Mucosa of gallbladder (tissue), 1 donor: Measurements from ENCODE around the gene OSBPL5. TPM values are rescaled to one million over a fixed set of nuclear protein-coding genes. Genes with fewer than 3 reads are reported as not detected.

Experiments used
- DNase-seq: peaks from one replicate; pipeline ENCODE4 v3.0.0-alpha.2; 2020; ENCODE audit warnings: low spot score
- total RNA-seq: library from RNA; stranded (reverse); gene quantifications from one replicate; pipeline ENCODE4 v1.2.1, GENCODE V29; 2021
- donor health status: DM: no; HTN: no; CAD: no.

The OSBPL5 gene
- total RNA-seq, 1 donor from 2014 or later: 45.2 TPM

GRCh38 chr11:3134651-3135480 lies 30.2 kb downstream of the OSBPL5 start:
- no peak for DNase-seq

DNA sequence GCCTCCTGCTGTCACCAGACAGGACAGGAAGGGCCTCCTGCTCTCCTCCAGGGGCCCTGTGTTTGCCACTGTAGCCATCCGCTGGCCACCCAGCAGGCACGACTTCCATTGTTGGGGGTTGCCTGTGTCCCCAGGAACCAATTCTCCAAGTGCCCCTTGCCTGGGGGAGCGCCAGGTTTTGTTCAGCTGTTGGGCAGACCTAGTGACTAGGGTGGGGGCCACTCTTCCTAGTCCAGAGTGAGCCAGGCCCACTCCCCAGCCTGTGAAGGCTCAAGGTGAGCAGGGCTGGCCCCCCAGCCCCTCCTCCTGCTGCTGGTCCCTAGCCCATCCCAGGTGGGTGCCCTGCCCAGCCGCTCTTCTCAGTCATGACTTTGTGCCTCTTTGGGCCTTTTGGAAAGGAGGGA lies 30.9 kb downstream of the OSBPL5 start:
- DNase-seq: no peak

DNA sequence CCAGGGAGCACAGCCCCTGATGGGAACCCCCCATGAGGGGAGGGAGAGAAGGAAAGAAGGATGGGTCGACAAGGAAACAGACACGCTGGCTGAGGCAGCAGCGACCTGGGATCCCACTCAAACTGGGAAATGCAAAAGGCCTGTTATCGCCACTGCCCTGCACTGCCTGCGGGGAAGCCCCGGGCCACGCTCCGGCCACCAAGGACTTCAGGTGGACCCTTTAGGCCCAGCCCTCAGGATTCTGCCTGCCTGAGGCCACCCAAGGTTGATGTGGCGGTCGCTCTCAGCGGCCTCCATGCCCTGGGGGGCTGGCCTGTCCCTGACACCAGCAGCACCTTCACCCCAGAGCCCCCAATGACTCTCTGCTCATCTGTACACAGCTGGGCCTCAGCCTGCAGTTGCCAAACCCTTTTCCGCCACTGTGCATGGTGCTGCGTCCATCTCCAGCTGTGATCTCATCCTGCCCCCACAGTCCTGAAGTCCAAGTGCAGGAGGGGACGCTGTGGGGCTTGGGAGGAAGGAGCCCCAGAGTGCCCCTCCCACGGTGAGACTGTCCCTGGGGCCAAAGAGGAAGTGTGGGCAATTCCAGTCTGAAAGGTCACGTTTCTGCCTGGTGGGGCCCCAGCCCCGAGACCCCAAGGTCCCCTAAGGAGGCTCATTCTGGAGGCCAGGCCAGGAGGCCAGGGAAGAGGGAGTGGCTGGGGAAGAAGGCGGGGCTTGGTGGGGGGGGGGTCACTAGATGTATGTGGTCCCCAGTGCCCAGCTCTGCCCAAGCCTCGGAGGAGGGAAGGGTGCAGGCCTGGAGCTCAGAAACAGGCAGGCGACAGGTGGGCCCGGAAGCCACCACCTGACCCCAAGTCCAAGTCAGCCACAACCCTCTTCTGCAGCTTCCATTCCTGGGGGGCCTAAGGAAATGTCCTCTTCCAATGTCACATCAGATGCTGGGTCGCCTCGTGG lies 31.6 kb downstream of the OSBPL5 start:
- no peak for DNase-seq

GRCh38 chr11:3132831-3133260 lies 32.3 kb downstream of the OSBPL5 start:
- no peak for DNase-seq

DNA sequence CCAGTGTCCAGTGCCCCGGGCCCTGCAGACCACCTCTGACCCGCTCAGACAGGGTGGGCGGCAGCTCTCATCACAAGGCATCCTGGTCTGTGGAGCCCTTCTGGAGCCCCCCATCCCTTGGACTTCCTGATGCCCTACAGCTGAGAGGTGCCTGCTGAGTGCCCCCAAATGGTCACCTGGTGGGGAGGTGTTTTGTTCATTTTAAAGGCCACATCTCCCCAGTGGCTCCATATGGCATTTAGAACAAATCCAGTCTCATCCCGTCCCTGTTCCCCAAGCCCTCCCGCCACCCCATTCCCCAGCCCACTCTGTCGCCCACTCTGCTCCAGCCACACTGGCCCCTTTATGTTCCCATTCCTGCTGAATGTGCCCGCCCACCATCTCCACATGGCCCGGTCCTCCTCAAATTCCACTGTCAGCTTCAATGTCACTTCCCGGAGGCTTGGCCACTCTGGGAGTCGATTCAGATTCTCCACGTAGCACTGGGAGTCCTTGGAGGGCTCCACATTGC lies 32.8 kb downstream of the OSBPL5 start:
- no peak for DNase-seq

- no peak for DNase-seq
Measured at GRCh38 chr11:3131330-3131941, 33.7 kb downstream of the OSBPL5 start.

- no peak for DNase-seq
Measured at GRCh38 chr11:3130269-3131071, 34.6 kb downstream of the OSBPL5 start.

DNA sequence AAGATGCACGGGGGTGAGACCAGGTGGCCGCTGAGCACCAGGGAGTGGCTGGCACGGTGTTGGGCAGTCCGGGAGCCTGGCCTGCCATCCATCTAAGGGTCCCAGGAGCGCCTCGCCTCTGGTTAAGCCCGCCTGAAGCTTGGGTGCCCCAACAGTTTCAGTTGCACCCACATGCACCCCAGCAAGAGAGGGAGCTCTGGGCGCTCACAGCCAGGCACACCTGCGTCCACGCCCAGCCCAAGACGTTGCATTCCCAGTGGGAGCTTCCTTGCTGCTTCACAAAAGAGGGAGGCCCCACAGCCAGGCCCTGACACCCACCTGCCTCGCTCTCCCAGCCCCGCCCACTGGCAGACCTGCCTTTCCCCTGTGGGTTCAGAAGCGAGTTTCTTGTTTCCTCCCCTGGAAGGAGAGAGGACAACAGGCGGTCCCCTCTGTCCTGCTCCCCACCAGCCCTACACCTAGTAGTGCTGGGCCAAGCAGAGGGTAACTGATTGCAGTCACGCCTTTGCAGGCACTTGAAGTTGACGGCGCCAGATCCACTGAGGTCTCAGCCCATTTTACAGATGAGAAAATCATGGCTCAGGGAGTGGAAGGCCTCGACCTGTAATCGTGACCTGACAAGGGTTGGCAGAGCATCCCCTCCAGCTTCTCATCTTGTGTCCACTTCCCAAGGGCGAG lies 35.4 kb downstream of the OSBPL5 start:
- no peak for DNase-seq

- DNase-seq: no peak
Measured at GRCh38 chr11:3129181-3129590, 35.9 kb downstream of the OSBPL5 start.

DNA sequence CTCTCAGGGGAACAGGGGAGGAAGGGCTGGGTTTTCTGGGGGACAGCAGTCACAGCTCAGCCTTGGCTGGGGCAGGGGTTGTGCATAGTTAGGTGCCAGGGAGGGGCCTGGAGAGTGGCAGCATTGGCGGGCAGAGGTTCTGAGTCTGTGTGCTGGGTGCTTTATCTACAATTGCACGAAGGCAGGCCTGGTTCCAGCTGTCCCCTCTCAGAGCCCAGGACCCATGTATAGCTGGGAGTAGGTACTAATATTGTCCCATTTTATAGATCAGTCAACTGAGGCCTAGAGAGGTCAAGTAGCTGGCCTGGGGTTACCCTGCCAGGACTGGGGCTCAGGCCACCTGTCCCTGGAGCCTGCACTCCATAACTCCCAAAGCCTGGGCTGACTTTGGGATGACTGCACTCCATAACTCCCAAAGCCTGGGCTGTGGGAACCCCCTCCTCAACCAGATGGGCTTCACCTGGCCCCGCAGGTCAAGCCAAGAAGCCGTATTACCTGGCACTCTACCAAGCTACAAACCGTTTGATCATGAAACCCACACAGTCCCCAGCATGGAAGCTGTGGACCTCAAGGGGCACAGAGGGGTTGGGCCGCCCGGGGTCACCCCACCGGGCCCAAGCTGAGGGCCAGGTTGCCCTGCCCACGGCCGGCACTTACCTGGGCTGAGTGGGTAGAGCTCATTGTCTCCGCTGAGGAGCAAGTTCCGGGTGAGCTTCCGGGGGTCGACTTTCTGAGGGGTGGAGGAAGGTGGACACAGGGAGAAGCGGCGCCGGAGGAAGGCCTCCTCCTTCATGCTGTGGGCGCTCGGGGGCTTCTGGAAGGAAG lies 36.5 kb downstream of the OSBPL5 start:
- DNase-seq: no peak

DNA sequence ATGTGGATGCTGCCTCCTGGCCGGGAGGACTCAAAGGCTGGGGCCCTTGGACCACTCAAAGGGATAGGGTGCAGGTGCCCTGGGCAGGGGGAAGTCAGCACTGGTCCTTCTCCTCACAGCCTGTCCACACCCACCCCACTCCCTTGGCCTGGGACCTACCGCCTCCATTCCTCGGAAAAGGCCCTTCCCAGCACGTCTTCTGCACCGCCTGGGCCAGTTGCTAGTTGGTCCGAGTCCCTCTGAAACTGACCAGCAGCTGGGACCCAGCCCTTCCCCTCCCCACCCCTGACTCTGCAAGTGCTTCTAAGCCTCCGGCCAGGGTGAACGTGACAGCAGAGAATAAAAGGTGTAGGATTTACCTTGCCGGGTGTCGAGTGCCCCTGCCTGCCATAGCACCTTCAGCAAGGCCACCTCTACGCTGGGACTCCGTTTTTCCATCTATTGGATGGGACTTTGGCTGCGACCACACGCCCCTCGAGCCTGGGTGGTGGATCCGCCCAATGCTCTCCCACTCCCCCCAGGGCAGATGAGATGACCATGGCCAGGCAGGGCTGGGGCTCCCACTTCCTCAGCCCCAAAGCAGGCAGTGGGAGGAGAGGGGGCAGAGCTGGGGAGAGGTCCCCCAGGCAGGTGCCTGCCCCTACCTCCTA lies 37.3 kb downstream of the OSBPL5 start:
- no peak for DNase-seq

DNA sequence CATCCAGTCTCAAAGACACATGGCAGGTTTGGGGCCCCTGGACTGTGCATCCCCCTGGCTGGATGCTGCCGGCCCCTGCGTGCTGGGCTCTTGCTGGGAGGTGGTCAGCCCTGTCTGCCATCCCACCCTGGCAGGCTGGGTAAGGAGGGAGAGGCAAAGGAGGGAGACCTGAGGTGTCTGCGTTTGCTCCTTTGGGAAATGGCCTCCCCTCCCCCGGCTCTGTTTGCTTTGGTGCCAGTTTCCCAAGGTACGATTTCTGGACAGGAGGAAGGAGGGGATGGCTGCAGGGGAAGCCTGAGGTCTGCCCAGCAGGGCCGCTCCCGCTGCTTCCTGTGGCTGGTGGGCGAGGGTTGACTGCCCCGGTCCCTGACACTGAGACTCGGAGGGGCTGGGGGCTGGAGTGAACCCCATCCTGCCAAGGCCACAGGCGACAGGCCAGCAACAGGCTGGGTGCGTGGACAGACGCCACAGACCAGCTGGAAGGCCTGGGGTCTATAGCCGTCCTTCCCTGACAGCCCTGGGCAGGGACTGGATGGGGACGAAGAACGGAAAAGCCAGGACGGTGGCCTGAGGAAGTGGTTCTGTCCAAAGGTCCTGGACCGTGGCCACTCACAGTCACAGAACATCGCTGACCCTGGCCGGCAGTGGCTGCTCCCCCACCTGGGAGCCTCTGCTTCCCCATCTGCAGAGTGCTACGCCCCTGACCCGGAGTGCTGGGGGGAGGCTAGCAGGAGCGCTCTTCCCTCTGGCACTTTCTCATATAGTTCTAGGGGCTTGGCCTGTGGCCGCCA lies 38.0 kb downstream of the OSBPL5 start:
- no peak for DNase-seq

DNA sequence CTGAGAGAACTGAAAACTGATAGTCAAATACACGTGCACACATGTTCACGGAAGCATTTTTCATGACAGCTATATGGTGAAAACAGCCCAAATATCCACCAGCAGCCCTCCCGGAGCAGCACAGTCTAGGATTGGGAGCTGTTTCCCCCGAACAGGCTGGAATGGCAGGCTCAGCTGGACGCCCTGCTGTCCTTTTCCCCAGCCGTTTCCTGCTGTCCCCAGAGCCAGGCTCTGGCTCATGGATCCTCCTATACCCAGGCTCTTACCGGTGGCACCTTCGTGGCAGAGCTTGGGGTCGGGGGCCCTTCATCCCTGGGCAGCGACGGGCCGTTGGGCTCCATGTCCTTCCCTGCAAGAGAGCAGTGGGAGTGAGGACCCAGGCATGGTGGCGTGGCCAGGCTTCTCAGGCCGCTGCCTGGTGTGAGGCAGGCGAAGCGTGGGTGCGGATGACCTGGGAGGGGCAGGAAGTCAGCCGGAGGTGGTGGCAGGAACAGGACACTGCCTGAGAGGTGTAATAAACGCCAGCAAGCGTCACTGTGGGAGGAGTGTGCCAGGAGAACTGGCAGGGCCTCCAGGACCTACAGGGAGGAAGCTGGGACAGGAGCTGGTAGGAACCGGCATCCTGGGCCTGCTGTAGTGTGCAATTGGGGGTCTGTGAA lies 38.8 kb downstream of the OSBPL5 start:
- no peak for DNase-seq

- no peak for DNase-seq
Measured at GRCh38 chr11:3124821-3125220, 40.3 kb downstream of the OSBPL5 start.

DNA sequence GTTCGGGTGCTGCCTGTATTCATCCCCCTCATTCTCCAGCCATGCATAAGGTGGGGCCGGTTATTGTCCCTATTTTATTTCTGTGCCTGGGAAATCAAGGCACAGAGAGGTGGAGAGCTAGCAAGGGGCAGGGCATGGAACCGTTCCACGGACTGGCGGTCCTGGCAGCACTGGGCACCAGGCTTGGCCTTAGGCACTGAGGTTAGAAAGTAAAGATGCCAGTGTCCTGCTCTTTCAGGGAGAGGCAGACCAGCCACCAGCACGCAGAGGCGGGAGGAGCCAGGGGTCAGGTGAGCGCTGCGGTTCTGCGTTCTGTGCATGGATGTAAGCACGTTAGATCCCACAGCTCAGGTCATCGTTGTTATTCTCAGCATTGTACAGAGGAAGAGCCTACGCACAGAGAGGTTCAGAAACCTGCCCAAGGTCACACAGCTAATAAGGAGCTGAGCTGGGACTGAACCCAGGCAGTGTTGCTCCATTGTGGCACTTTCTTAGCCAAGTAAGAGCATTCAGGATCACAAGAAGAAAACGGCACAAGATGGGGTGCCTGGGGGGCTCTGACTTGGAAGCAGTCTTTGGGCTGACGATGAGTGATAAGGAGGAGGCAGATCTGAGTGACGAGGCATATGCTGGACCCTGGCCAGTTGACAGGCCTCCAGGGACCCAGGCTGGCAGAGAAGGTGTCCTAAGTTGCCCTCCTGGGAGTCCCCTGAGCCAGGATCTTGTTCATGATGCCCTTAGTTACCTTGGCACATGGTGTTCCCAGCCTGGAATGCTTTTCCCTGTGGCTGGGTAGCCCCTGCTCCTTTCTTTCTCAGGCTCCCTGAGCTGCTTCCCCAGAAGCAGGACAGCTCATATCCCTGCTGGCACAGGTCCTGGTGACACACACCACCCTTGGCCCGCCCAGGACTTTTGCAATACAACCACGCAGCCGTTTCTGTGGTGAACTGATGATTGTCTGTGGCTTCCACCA lies 41.1 kb downstream of the OSBPL5 start:
- peak; percentile 70 for DNase-seq

- DNase-seq: peak; percentile 46
Measured at GRCh38 chr11:3123305-3123704, 41.8 kb downstream of the OSBPL5 start.
